HEK293T (cell line): Measurements from ENCODE around the gene DNASE2B.

Experiments used
- CTCF ChIA-PET: fragments of 350-600 bp; formaldehyde crosslinking; extraction: SDS; loops from one replicate; lab custom pipeline; 2021; ENCODE audit warnings: antibody characterized with exemption, inconsistent platforms; lab: Yijun Ruan, JAX
- POLR2A ChIA-PET: fragments of 350-600 bp; formaldehyde crosslinking; extraction: SDS; loops from one replicate; lab custom pipeline; 2020; ENCODE audit warnings: antibody characterized with exemption, inconsistent platforms; lab: Yijun Ruan, JAX
- DNase-seq: peaks from one replicate; pipeline ENCODE4 v3.0.0; 2012; ENCODE audit warnings: mixed read lengths; ENCODE audit errors: extremely low spot score
- ARNT ChIP-seq: fragments of 450-650 bp; IDR thresholded peaks from 2 replicates; pipeline ENCODE4 v1.6.1; 2017; ENCODE audit warnings: mild to moderate bottlenecking
- BHLHE40 ChIP-seq: fragments of 450-650 bp; IDR thresholded peaks from 2 replicates; pipeline ENCODE4 v1.6.1; 2016; ENCODE audit warnings: mild to moderate bottlenecking, moderate library complexity, borderline replicate concordance
- CTBP1 ChIP-seq: fragments of 450-650 bp; IDR thresholded peaks from 2 replicates; pipeline ENCODE4 v1.6.1; 2016; ENCODE audit warnings: borderline replicate concordance
- ELF4 ChIP-seq: fragments of 450-650 bp; IDR thresholded peaks from 2 replicates; pipeline ENCODE4 v1.6.1; 2017; ENCODE audit warnings: antibody characterized with exemption
- FOXA1 ChIP-seq: fragments of 450-650 bp; IDR thresholded peaks from 2 replicates; pipeline ENCODE4 v1.6.1; 2016; ENCODE audit warnings: mild to moderate bottlenecking
- FOXK2 ChIP-seq: fragments of 450-650 bp; IDR thresholded peaks from 2 replicates; pipeline ENCODE4 v1.6.1; 2016; ENCODE audit warnings: mild to moderate bottlenecking
- FOXM1 ChIP-seq: fragments of 450-650 bp; IDR thresholded peaks from 2 replicates; pipeline ENCODE4 v1.6.1; 2017; ENCODE audit warnings: mild to moderate bottlenecking, borderline replicate concordance
- HDGF ChIP-seq: fragments of 450-650 bp; IDR thresholded peaks from 2 replicates; pipeline ENCODE4 v1.6.1; 2017; ENCODE audit warnings: antibody characterized with exemption, borderline replicate concordance
- L3MBTL2 ChIP-seq: fragments of 450-650 bp; conservative IDR thresholded peaks from 2 replicates; pipeline ENCODE4 v1.6.1; 2016; ENCODE audit warnings: mild to moderate bottlenecking
- LEF1 ChIP-seq: fragments of 450-650 bp; IDR thresholded peaks from 2 replicates; pipeline ENCODE4 v1.6.1; 2017; ENCODE audit warnings: mild to moderate bottlenecking, borderline replicate concordance
- NFRKB ChIP-seq: fragments of 450-650 bp; IDR thresholded peaks from 2 replicates; pipeline ENCODE4 v1.6.1; 2016; ENCODE audit warnings: mild to moderate bottlenecking, moderate library complexity
- SP1 ChIP-seq: fragments of 450-650 bp; IDR thresholded peaks from 2 replicates; pipeline ENCODE4 v1.6.1; 2017
- SUZ12 ChIP-seq: fragments of 450-650 bp; IDR thresholded peaks from 2 replicates; pipeline ENCODE4 v1.6.1; 2016; ENCODE audit warnings: mild to moderate bottlenecking
- TARDBP ChIP-seq: fragments of 450-650 bp; IDR thresholded peaks from 2 replicates; pipeline ENCODE4 v1.6.1; 2016
- ZNF384 ChIP-seq: fragments of 450-650 bp; IDR thresholded peaks from 2 replicates; pipeline ENCODE4 v1.6.1; 2016
- TF ChIP-seq, protein P1 (sequence below): fragments of 450-650 bp; IDR thresholded peaks from 2 replicates; pipeline ENCODE4 v1.6.1; 2016

Gene DNASE2B

DNA sequence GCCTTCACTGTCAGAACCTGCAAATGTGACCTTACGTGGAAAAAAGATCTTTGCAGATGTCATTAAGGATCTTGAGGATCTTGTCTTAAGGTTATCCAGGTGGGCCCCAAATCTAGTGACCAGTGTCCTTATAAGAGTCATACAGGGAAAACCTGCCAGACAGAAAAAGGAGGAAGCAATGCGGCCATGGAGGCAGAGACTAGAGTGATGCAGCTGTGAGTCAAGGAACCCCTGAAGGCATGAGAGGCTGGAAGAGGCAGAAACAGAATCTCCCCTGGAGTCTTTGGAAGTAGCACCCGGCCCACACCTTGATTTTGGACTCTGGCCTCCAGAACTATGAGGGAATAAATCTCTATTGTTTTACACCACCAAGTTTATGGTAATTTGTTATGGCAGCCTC lies 36.5 kb upstream of the DNASE2B start:
- DNase-seq = no peak
- TF ChIP-seq SUZ12 (no peak), FOXA1 (no peak), ZNF384 (no peak)
- ChIA-PET POLR2A (no interaction called here), CTCF (interaction anchor here (0.6 kb wide), 1 partner anchor 176 kb away, joined by 3 read pairs; no protein-coding TSS in a partner anchor)

DNA sequence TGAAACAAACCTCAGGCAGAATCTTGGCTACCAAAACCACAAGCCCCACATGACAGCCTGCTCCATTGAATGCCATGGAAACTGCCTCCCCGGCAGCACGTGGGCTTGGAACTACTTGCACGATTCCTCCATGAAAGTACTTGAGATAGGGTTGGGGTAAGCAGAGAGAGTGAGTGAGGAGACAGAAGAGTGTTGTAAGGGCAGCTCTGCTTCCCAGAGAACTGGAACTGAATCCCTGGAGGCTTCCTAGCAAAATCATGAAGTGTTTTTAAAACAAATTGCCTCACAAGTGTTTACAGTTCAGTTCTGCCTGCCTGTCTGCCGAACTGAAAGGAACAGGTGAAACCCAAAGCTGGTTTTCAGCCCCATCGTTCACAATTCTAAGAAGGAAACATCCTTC lies 35.3 kb upstream of the DNASE2B start:
- no peak for DNase-seq
- POLR2A ChIA-PET = no interaction called here
- CTCF ChIA-PET = no interaction called here
- TF ChIP-seq L3MBTL2 = no peak
- no peak for TF ChIP-seq FOXM1
- TF ChIP-seq ELF4 = no peak
- no peak for TF ChIP-seq TARDBP
- no peak for TF ChIP-seq NFRKB
- TF ChIP-seq SP1 = no peak
- no peak for TF ChIP-seq BHLHE40
- no peak for TF ChIP-seq HDGF
- TF ChIP-seq, protein P1, sequence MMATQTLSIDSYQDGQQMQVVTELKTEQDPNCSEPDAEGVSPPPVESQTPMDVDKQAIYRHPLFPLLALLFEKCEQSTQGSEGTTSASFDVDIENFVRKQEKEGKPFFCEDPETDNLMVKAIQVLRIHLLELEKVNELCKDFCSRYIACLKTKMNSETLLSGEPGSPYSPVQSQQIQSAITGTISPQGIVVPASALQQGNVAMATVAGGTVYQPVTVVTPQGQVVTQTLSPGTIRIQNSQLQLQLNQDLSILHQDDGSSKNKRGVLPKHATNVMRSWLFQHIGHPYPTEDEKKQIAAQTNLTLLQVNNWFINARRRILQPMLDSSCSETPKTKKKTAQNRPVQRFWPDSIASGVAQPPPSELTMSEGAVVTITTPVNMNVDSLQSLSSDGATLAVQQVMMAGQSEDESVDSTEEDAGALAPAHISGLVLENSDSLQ = no peak
- no peak for TF ChIP-seq FOXA1
- no peak for TF ChIP-seq SUZ12
- TF ChIP-seq LEF1 = no peak
- TF ChIP-seq FOXK2 = no peak
- no peak for TF ChIP-seq ZNF384
- TF ChIP-seq CTBP1 = no peak
- TF ChIP-seq ARNT = no peak

DNA sequence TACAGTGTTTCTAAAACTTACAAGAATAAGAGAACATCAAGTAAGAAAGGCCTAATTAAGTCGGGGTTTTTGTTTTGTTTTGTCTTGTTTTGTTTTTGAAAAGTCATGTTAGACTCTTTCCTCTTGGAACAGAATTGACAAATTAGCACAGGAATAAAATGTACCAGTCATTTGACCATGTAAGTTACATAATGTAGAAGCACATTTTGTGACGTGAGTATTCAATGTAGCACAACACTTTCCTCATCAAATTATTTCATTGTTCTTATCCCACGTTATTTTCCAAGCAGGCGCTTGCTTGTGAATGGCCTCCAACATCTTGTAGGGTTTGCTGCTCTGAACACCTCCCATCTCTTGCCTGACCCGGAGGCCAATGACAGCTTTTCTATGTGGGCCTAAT lies 34.7 kb upstream of the DNASE2B start:
- CTCF ChIA-PET = no interaction called here
- POLR2A ChIA-PET = no interaction called here
- DNase-seq = no peak
- no peak for TF ChIP-seq ARNT
- no peak for TF ChIP-seq FOXM1
- no peak for TF ChIP-seq NFRKB
- TF ChIP-seq, protein P1 = no peak
- no peak for TF ChIP-seq TARDBP
- no peak for TF ChIP-seq L3MBTL2
- TF ChIP-seq HDGF = no peak
- TF ChIP-seq SP1 = no peak
- TF ChIP-seq ELF4 = no peak
- TF ChIP-seq FOXK2 = no peak
- no peak for TF ChIP-seq SUZ12
- no peak for TF ChIP-seq LEF1
- no peak for TF ChIP-seq CTBP1
- TF ChIP-seq FOXA1 = no peak
- TF ChIP-seq ZNF384 = no peak
- no peak for TF ChIP-seq BHLHE40

DNA sequence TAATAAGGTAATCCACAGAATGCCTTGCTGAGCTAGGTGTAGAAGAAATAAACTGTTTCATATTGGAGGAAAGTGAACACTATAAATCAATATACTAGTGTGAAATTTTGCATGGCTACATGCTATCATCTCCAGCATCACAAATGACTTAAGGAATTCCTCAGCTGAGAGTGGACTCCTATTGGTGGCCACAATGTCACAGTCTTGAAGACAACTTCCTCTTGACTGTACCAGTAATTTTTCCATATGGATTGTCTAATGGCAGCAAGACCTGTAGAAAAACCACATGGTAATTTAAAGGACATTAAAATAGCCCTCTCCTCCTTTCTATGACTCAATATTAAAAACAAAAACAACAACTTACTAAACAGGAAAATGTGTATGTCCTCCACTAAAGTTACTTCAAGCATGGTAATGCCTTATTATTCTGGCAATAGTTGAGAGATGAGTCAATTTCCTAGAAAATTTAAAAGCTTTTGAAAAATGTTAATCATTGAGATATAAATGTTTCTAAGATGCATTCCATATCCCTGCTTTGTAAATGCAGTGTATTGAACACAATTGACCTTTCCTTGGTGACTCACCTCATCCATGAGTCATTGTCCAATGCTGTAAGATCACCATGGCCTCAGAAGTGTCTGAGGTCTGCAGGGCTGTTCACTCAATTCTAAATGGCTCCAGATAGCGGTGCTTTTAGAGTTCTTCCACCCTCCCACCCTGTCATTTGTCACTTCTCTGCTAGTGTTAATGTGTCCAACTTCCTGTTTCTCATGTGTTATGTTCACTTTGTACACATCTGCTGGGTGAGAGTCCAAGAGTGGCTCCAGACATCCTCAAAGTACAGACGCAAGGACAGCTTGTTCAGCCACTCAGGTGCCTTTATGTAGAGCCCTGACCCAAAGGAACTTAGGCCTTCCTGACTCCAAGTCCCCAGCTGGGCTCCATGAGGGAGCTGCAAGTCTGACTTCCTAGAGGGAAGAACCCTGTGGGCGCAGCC lies 32.8 kb upstream of the DNASE2B start:
- POLR2A ChIA-PET = no interaction called here
- DNase-seq = no peak
- TF ChIP-seq SP1 (no peak), ELF4 (no peak), LEF1 (no peak)
- TF ChIP-seq, protein P1 = no peak
- CTCF ChIA-PET = no interaction called here

DNA sequence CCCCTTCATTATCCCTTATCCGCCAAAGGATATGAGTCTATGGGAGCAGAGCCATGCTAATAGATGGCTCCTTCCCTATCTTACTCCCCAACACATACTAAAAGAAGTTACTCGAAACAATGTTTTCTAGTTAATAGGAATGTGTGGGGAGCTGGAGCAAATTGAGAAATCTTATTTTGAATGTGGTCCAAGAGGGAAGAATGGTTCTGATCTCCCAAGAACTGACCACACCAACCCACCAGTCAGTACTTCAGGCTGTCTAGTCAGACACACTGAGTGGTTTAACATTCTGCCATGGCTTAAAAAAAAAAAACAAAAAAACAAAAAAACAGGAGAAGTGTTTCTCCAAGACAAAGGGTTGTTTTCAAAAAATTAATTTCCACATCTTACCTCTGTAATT lies 31.5 kb upstream of the DNASE2B start:
- CTCF ChIA-PET = interaction anchor here (0.5 kb wide), 1 partner anchor 118 kb away, joined by 6 read pairs; no protein-coding TSS in a partner anchor
- DNase-seq = no peak
- TF ChIP-seq SUZ12 = no peak
- no peak for TF ChIP-seq LEF1
- TF ChIP-seq ZNF384 = no peak
- TF ChIP-seq, protein P1 = no peak
- TF ChIP-seq ELF4 = no peak
- no peak for TF ChIP-seq HDGF
- no peak for TF ChIP-seq L3MBTL2
- TF ChIP-seq ARNT = no peak
- TF ChIP-seq FOXA1 = no peak
- TF ChIP-seq FOXK2 = no peak
- TF ChIP-seq CTBP1 = no peak
- TF ChIP-seq TARDBP = no peak
- no peak for TF ChIP-seq FOXM1
- no peak for TF ChIP-seq BHLHE40
- no peak for TF ChIP-seq SP1
- TF ChIP-seq NFRKB = no peak
- POLR2A ChIA-PET = no interaction called here

DNA sequence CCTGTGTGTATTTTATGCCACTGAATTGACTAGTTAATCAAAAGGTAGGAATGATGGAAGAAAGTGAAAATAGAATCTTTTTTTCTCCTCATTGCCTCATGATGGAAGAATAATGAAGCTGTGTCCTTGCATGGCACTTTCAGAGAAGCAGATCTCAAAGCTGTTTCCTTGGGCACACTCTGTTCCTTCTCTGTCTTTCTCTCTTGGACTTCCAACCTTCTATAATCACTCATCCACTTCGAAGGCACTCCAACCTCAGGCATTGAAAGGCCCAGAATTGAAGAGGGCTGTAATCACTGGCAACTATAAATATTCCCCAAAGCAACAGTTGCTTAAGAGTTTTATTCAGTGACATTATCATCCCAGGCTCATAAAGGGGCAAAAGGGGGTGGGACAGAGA lies 31.1 kb upstream of the DNASE2B start:
- TF ChIP-seq ARNT (no peak), ELF4 (no peak), TARDBP (no peak), ZNF384 (no peak), FOXA1 (no peak), CTBP1 (no peak), SP1 (no peak)
- POLR2A ChIA-PET = no interaction called here
- CTCF ChIA-PET = no interaction called here
- DNase-seq = no peak
